HG02759 (cell line): ENCODE data around the gene ZNF608.

Experiments
- ATAC-seq: cut with Tn5 transposase; IDR thresholded peaks from one replicate; pipeline ENCODE4 v1.9.1; 2021; ENCODE audit warnings: mild to moderate bottlenecking, moderate library complexity; ENCODE audit not compliant: unreplicated experiment

The ZNF608 gene

GRCh38 chr5:124754206-124754927 lies 7.9 kb upstream of the ZNF608 start:
- ATAC-seq = no peak

- no peak for ATAC-seq
These were observed 6.6 kb upstream of the ZNF608 start for GRCh38 chr5:124752854-124753720.

- ATAC-seq = no peak
These were observed 4.6 kb upstream of the ZNF608 start for GRCh38 chr5:124751031-124751430.

- peak; percentile 88 for ATAC-seq
These were observed 2.5 kb upstream of the ZNF608 start for GRCh38 chr5:124748687-124749594.

GRCh38 chr5:124747791-124748686 lies 1.6 kb upstream of the ZNF608 start:
- peak; percentile 53 for ATAC-seq

GRCh38 chr5:124746916-124747790 lies 714 bp upstream of the ZNF608 start:
- peak; percentile 23 for ATAC-seq

GRCh38 chr5:124745007-124745927 lies 1.2 kb downstream of the ZNF608 start:
- ATAC-seq = no peak

GRCh38 chr5:124744170-124744971 lies 2.1 kb downstream of the ZNF608 start:
- ATAC-seq = no peak

GRCh38 chr5:124743602-124744169 lies 2.8 kb downstream of the ZNF608 start:
- no peak for ATAC-seq

GRCh38 chr5:124742983-124743601 lies 3.3 kb downstream of the ZNF608 start:
- no peak for ATAC-seq

GRCh38 chr5:124742521-124742920 lies 3.9 kb downstream of the ZNF608 start:
- ATAC-seq = no peak

- no peak for ATAC-seq
These were observed 4.5 kb downstream of the ZNF608 start for GRCh38 chr5:124741711-124742496.

GRCh38 chr5:124740991-124741583 lies 5.4 kb downstream of the ZNF608 start:
- ATAC-seq = no peak

- ATAC-seq = no peak
These were observed 6.4 kb downstream of the ZNF608 start for GRCh38 chr5:124740071-124740470.

- no peak for ATAC-seq
These were observed 6.8 kb downstream of the ZNF608 start for GRCh38 chr5:124739634-124740025.
